Epithelial cell of prostate (primary cell): Measurements from ENCODE around the gene PDXK.
"Not testable (repeated sequence)": the region's sequence is repeated elsewhere in the genome, so short reads cannot be mapped to it uniquely, and the experiment has no call there.

Experiments
- DNase-seq: peaks from one replicate; pipeline ENCODE4 v3.0.0-alpha.2; 2011; ENCODE audit warnings: low read depth, low spot score
- H3K27ac ChIP-seq: fragments of 450-650 bp; 2 replicates; pipeline ENCODE4 v1.5.1; 2017; ENCODE audit warnings: mild to moderate bottlenecking

Gene PDXK

DNA sequence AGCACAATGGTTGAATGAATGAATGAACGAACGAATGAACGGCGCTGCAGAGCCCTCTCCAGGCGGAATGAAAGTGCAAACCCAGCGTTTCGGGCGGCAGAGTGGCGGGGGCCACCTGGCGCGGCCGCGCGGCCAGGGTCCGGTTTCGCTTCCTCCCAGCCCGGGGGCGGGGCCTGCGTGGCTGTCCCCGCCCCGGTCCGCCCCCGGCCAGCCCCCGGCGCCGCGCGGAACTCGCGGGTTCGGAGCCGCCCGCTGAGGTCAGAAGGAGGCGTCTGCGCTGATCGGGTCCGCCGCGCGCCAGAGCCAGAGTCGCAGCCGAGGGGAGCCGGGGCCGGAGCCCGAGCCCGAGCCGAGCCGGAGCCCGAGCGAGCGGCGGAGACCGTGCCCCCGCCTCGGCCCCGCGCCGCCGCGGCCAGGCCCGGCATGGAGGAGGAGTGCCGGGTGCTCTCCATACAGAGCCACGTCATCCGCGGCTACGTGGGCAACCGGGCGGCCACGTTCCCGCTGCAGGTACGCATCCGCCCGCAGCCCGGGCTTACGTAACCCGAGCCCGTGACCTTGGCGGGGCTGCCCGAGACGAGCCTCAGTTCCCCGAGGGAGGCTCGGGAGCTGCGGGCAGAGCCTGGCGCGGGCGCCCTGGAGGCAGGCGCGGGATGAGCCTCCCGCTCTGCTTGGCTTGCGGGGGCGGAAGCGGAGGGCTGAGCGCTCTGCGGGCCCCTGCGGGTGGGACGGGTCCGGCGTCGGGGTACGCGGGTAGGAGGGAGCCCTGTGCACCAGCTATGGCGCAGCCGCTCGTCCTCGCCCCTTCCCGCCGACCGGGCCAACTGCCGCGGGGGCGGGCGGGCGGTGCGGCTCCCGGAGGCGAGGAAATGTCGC lies at the start of gene PDXK:
Gene PDXK, plus strand, starts transcription at position 258 of the 876 bp plus-strand sequence. Its CDS starts 166 bp downstream, at position 424.
- H3K27ac ChIP-seq = peak within 1 kb of the TSS; percentile 87
- DNase-seq = no peak

GRCh38 chr21:43669828-43670605 lies 48.9 kb upstream of the PDXK start:
- no peak for DNase-seq
- H3K27ac ChIP-seq = no peak overlapping the region

GRCh38 chr21:43675871-43676270 lies 43.1 kb upstream of the PDXK start:
- H3K27ac ChIP-seq = no peak overlapping the region
- no peak for DNase-seq

DNA sequence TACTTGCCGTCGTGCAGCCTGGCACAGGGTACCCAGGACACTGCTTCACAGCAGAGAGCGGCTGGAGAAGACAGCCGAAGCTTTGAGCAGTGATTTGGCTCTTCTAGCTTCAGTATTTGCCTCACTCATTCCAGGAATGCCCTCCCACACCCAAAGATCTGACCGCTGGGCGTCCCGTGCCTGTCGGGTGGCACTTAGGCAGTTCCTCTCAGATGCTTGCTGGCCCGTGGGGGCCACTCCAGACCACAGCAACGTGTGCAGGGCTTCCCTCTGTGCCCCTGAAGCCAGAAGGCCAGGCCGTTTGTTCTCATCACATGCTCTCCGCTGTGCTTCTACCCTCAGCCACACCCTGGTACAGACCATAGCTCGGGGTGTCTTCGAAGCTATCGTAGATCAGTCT lies 42.5 kb upstream of the PDXK start:
- no peak overlapping the region for H3K27ac ChIP-seq
- no peak for DNase-seq

DNA sequence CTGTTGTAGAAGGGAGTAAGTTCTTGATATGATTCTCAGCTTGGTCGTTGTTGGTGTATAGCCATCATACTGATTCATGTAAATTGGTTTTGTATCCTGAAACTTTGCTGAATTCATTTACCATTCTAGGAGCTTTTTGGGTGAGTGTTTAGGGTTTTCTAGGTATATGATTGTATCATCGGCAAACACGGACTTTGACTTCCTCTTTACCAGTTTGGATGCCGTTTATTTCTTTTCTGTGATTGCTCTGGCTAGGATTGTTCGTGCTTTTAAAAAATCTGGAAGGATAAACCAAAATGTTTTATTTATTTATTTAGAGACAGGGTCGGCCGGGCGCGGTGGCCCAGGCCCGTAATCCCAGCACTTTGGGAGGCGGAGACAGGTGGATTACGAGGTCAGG lies 39.0 kb upstream of the PDXK start:
- no peak for DNase-seq
- H3K27ac ChIP-seq = no peak overlapping the region

DNA sequence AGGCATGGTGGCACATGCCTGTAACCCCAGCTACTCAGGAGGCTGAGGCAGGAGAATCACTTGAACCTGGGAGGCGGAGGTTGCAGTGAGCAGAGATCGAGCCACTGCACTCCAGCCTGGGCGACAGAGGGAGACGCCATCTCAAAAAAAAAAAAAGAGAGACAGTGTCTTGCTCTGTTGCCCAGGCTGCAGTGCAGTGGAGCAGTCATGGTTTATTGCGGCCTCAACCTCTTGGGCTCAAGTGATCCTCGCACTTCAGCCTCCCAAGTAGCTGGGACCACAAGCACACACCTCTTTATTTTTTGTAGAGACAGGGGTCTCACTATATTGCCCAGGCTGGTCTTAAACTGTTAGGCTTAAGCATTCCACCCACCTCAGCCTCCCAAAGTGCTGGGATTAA lies 38.5 kb upstream of the PDXK start:
- not testable (repeated sequence) for DNase-seq, H3K27ac ChIP-seq

DNA sequence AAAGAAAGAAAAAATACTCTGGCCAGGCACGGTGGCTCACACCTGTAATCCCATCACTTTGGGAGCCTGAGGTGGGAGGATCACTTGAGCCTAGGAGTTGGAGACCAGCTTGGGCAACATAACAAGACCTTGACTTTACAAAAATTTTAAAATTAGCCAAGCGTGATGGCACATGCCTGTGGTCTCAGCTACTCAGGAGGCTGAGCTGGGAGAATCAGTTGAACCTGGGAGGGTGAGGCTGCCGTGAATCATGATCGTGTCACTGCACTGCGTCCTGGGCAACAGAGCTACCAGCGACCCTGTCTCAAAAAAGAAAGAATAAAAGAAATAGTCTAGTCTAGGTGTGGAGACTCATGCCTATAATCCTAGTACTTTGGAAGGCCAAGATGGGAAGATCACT lies 37.3 kb upstream of the PDXK start:
- no peak for DNase-seq
- peak overlapping the region; percentile 46 for H3K27ac ChIP-seq

DNA sequence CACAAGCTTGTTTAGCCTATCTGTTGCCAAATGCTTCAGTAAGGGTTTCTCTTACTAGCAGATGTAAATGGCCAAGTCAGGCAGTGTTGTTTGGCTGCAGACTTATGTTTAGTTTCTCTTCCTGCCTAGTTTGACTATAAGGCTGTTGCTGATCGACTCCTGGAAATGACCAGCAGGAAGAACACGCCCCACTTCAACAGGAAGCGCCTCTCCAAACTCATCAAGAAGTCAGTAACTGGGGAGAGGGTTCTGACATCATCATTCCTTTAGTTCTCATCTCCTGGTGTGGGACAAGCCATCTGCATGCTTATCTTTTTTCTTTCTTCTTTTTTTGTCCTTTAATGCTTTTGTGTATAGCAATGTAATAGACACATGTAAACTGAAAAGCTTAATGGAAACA lies 34.5 kb upstream of the PDXK start:
- no peak for DNase-seq
- no peak overlapping the region for H3K27ac ChIP-seq

DNA sequence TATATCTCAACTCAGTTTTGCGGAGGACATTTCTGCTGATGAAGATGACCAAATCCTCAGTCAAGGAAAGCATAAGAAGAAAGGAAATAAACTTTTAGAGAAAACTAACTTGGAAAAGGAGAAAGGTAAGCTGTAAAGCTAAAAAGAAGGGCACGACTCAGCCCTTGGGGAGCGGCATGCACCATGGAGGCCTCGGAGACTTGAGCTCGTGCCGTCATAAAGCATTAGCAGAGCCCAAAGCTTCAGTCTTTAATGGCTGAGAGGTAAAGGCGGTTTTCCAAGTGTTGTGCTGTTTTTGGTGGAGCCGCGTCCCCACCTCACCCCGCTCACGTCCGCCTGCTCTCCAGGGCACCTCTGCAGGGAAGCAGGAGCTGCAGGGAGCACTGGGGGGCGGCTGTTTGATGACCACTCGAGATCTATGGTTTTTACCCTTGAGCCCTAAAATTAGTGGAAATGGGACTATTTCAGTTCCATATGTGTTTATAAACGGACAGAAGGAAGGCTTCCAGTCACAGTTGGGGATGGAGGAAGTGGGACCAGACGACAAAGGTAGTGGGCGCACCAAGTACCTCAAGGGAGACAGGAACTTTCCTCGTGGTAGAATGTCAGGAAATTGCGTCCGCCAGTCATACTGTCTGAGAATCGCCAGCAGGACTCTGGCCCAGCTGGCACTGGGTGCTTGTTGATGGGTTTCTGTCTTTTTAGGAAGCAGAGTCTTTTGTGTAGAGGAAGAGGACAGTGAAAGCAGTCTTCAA lies 31.9 kb upstream of the PDXK start:
- no peak for DNase-seq
- no peak overlapping the region for H3K27ac ChIP-seq

GRCh38 chr21:43687566-43688399 lies 31.1 kb upstream of the PDXK start:
- no peak overlapping the region for H3K27ac ChIP-seq
- no peak for DNase-seq

GRCh38 chr21:43688906-43689305 lies 30.0 kb upstream of the PDXK start:
- no peak for DNase-seq
- no peak overlapping the region for H3K27ac ChIP-seq

DNA sequence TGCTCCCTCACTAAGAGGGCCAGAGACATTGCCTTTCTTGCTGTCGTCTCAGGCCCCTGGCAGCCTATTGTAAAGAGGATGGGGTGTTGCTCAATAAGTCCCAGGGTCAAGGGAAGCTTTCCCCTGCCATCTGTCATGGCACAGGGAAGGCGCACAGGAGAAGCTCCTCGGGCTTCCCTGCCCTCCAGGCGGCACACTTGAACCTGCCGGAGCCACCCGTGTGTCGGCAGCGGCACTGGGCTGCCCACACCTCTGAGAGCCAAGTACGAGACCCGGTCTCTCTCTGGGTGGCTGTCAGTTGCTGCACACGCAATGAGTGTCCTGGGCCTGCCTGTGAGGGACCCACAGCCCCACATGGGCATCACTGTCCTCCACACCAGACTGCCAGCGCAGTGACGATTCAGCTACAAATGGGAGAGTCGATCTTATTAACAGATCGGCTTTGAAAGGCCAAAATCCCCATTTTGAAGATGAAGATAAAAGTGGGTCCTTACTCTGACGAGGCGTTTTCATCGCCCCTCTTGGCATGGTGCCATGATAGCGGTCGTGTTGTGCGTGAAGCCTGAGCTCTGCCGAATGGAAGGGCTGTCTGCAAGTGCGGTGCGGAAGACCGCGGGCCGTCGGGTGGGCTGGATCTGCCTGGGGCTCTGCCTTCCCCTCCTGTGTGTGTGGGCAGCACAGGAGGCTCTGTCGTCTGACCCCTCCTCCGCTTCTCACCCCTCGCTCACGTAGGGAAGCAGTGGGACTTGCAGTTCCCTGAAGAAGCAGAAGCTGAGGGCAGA lies 29.2 kb upstream of the PDXK start:
- no peak for DNase-seq
- no peak overlapping the region for H3K27ac ChIP-seq

DNA sequence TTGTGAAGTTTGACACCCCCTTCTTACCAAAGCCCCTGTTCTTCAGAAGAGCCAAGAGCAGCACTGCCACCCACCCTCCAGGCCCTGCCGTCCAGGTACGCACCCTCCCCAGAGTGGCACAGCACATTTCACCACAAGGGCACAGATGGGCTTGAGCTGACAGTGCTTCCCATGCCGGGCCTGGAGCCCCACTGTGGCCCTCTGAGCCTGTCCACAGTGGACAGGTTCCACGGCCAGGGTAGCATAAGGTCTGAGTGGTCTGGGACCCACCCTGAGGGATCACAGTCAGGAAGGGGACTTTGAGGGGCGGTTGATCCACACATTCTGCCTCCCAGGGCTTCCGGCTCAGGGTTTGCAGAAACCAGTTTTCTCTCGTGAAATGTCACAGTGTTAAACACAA lies 28.6 kb upstream of the PDXK start:
- H3K27ac ChIP-seq = no peak overlapping the region
- no peak for DNase-seq

GRCh38 chr21:43691086-43691795 lies 27.7 kb upstream of the PDXK start:
- no peak overlapping the region for H3K27ac ChIP-seq
- DNase-seq = no peak

GRCh38 chr21:43691801-43692200 lies 27.1 kb upstream of the PDXK start:
- H3K27ac ChIP-seq = no peak overlapping the region
- no peak for DNase-seq

- H3K27ac ChIP-seq = no peak overlapping the region
- DNase-seq = no peak
Measured at GRCh38 chr21:43692949-43693348, 26.0 kb upstream of the PDXK start.

GRCh38 chr21:43693981-43694380 lies 24.9 kb upstream of the PDXK start:
- DNase-seq = no peak
- no peak overlapping the region for H3K27ac ChIP-seq

DNA sequence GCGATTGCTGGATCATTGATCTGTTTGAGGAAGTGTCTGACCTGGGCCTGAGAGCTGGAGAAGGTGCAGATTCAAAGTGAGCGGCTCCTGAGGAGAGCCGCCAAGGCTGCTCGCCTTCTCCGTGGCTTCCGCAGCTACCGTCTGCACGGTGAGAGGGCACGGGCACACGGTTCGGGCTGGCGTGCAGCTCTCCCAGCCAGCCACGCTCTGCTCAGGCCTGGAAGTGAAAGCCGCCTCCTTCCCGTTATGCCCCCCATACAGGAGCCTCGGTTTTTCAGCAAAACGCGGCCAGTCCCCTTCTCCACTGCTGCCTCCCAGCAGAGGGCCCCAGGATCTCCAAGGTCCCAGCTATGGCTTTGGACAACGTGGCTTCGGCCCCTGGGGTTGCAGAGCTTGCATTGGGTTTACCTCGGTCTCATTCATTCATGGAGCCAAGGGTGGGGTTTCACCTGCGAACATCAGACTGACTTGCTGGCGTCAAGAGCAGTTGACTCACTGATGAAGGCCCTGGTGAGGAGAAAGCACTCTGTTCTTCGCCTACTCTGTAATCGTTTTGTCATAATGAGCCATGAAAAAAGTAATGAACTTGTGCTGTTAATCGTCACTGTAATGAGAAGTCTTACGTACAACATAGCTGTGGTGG lies 24.4 kb upstream of the PDXK start:
- no peak overlapping the region for H3K27ac ChIP-seq
- no peak for DNase-seq
